HG03095 (cell line): ENCODE data around the gene ENDOD1.
"Not testable (repeated sequence)": the region's sequence is repeated elsewhere in the genome, so short reads cannot be mapped to it uniquely, and the experiment has no call there.

ENCODE experiments used
- ATAC-seq: cut with Tn5 transposase; IDR thresholded peaks from one replicate; pipeline ENCODE4 v1.9.1; 2021; ENCODE audit warnings: moderate library complexity; ENCODE audit not compliant: unreplicated experiment

ENDOD1 gene, protein sequence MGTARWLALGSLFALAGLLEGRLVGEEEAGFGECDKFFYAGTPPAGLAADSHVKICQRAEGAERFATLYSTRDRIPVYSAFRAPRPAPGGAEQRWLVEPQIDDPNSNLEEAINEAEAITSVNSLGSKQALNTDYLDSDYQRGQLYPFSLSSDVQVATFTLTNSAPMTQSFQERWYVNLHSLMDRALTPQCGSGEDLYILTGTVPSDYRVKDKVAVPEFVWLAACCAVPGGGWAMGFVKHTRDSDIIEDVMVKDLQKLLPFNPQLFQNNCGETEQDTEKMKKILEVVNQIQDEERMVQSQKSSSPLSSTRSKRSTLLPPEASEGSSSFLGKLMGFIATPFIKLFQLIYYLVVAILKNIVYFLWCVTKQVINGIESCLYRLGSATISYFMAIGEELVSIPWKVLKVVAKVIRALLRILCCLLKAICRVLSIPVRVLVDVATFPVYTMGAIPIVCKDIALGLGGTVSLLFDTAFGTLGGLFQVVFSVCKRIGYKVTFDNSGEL

GRCh38 chr11:95089620-95090542, at the start of gene ENDOD1:
Gene ENDOD1 (plus strand): TSS chr11:95089846. CDS start chr11:95089928, 82 bp downstream.
- ATAC-seq = peak; percentile 89

DNA sequence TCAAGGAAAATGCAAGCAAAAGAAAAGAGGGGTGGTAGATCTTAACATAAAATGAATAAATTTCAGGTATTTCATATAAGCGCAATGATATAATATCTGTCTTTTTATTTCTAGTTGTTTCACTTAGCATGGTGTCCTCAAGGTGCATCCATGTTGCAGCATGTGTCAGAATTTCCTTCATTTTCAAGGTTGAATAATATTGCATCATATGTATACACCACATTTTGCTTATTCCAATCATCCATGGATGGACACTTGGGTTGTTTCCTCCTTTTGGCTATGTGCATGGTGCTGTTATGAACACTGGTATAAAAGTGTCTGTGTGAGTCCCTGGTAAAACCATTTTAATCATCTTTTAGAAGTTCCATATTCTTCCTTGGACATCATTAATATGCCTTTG, 47.4 kb upstream of the ENDOD1 start:
- no peak for ATAC-seq

GRCh38 chr11:95042906-95043305, 46.7 kb upstream of the ENDOD1 start:
- ATAC-seq = no peak

- no peak for ATAC-seq
Observed at GRCh38 chr11:95044010-95044409, 45.6 kb upstream of the ENDOD1 start.

DNA sequence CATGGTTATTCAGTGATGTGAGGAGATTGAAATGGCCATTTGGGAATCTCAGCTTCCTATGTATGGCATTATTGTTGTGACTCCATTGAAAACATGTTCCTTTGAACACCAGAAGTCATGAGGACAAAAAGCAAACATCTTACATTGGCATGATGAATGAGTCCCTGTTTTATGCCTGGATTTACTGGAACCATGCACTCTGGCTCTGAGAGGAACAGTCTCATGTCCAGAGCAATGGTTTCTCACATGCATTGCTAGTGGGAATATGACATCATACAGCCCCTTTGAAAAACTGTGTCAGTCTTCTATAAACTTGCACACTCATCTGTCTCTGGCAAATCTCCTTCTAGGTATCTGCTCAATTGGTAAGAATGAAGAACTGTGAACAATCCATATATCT, 43.8 kb upstream of the ENDOD1 start:
- no peak for ATAC-seq

DNA sequence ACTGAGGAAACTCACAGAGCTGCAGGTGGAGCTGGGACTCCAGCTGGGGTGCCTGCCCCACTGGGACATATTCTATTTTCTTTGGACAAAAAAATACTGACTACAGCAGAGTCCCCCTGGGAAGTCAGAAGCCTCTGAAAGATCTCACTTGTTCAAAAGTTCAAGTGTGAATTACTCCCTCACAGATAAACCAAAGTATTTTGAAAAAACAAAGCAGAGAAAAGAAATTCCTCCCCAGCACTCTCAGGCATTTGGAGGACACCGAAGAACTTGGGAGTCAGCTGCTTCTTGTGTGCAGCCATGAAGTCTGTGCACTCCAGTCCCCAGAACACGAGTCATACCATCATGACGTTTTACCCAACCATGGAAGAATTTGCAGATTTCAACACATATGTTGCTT, 40.5 kb upstream of the ENDOD1 start, which contains the start of gene KDM4F:
TSS of gene KDM4F (plus strand) at position 301 of the 400 bp plus-strand sequence.
- ATAC-seq = not testable (repeated sequence)

- ATAC-seq = no peak
Observed at GRCh38 chr11:95050595-95051202, 38.9 kb upstream of the ENDOD1 start.

- no peak for ATAC-seq
Observed at GRCh38 chr11:95054356-95054755, 35.3 kb upstream of the ENDOD1 start.

DNA sequence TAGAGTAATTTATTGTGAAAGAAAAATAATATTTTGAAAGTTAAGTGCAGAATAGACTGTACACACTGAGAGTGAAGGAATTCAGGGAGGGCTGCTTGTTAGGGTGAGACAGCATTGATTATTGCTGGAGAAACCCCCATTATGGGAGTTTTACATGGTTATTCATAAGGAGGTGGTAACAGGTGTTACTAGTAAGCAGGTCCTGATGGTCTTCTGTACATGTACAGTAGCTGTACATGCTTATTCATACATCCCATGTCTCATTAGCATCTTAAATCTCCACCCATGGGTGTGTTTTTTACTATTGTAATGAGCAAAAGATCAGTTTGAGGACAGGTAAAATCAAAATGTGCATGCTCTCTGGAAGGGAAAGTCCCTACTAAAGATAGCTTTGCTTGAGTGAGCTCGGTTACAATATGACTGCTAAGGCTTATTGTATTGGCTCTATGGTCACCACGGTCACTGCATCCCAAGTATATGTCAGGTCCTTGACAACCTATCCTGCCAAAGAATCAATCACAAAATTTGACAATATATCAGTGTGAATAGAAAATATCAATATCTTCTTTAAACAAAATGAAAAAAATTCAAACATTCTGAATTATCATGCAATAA, 34.3 kb upstream of the ENDOD1 start:
- ATAC-seq = peak; percentile 96

DNA sequence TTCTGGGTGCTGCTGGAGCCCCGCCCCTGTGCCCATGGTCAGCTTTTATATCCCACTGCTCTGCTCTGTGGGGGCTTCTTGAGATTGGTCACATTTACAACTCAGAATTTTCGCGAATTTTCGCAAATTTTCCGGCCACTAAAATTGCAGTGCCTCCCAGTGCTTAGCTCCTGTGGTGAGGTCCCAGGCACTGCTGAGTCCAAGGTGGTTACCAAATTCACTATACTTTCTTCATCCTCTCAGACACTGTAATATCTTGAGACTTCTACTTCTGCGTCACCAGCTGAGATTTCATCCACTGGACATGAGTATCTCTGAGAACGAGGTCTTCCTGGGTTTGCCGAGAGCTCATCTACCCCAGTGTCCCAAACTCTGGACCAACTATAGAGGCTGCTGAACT, 31.7 kb upstream of the ENDOD1 start:
- ATAC-seq = no peak

DNA sequence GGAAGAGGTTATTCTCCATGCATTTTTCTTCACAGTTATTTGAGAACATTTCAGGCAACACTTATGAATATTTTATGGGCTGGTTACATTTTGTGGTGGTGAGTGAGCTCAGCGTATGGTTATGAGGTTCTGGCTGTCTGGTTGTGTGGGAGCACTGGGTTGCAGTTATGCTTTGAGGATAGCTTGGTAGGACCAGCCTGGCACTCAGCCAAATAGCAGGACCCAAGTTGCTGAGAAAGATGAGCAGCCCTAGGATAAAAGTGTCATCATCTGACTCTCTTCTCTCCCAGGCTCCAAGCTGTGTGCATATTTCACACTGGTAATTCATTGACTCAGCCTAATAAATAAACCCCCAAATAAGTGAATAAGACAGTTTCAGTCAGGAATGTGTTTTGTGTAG, 31.0 kb upstream of the ENDOD1 start:
- ATAC-seq = no peak

- ATAC-seq = no peak
Observed at GRCh38 chr11:95059046-95059445, 30.6 kb upstream of the ENDOD1 start.

GRCh38 chr11:95065336-95065735, 24.3 kb upstream of the ENDOD1 start:
- ATAC-seq = no peak

- ATAC-seq = peak; percentile 39
Observed at GRCh38 chr11:95066716-95067038, 23.0 kb upstream of the ENDOD1 start, which contains the start of gene SRSF8. Gene SRSF8 (plus strand): TSS chr11:95066919. CDS start chr11:95067227, 308 bp downstream.

GRCh38 chr11:95067039-95067840, 22.4 kb upstream of the ENDOD1 start:
- peak; percentile 60 for ATAC-seq

GRCh38 chr11:95067841-95068219, 21.8 kb upstream of the ENDOD1 start:
- ATAC-seq = no peak

GRCh38 chr11:95068549-95068948, 21.1 kb upstream of the ENDOD1 start:
- peak; percentile 66 for ATAC-seq

- ATAC-seq = no peak
Observed at GRCh38 chr11:95070471-95070870, 19.2 kb upstream of the ENDOD1 start.

- no peak for ATAC-seq
Observed at GRCh38 chr11:95072948-95073347, 16.7 kb upstream of the ENDOD1 start.
